ENCODE data around the gene CCDC93.

The CCDC93 gene

DNA sequence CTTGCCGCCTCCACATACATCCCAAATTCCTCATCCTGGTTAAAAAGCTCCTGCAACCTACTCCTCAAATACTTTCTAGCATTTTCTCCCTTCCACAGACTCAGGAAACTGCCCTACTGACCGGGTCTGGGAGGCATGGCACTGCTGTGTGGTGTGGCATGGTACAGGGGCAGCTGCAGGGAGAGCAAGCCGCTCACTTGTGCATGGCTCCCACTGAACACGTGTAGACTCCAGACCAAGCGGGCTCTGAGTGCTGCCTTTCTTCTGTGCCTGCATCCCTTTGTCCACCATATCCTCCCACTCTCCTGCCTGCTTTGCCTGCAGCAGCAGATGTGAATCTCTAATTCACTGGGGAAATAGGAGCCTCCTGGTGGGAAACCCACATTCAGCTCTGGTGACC is 72.2 kb downstream of the CCDC93 start:
- DNase-seq (ENCODE audit: low read depth): no peak
- TF ChIP-seq, protein P1, sequence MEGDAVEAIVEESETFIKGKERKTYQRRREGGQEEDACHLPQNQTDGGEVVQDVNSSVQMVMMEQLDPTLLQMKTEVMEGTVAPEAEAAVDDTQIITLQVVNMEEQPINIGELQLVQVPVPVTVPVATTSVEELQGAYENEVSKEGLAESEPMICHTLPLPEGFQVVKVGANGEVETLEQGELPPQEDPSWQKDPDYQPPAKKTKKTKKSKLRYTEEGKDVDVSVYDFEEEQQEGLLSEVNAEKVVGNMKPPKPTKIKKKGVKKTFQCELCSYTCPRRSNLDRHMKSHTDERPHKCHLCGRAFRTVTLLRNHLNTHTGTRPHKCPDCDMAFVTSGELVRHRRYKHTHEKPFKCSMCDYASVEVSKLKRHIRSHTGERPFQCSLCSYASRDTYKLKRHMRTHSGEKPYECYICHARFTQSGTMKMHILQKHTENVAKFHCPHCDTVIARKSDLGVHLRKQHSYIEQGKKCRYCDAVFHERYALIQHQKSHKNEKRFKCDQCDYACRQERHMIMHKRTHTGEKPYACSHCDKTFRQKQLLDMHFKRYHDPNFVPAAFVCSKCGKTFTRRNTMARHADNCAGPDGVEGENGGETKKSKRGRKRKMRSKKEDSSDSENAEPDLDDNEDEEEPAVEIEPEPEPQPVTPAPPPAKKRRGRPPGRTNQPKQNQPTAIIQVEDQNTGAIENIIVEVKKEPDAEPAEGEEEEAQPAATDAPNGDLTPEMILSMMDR (IDR thresholded peaks at IDR 0.05; ENCODE audit: insufficient read depth, low read depth, low read length, missing control alignments): no peak
- no peak overlapping the region for H3K4me3 ChIP-seq (ENCODE audit: low read depth, low read length)

DNA sequence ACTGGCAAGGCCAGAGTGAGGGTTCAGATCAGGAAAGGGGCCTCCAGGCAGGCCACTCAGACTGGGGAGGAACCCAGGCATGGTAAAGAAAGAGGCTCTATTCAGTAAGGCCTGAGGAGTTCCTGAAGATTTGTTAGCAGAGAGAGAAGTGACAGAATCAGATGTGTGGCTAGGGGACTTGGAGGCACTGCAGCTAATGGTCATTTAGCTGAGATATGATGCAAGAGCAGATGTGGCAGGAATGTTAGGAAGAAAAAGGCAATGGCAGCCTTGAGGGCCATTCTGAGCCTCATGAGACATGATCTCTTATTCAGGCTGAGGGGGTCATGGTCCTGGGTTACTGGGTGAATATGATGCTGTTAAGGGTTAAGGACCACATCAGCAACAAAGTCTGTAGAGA is 73.4 kb downstream of the CCDC93 start:
- TF ChIP-seq, protein P1 (IDR thresholded peaks at IDR 0.05; ENCODE audit: insufficient read depth, low read depth, low read length, missing control alignments): no peak
- no peak for DNase-seq (ENCODE audit: low read depth)
- no peak overlapping the region for H3K4me3 ChIP-seq (ENCODE audit: low read depth, low read length)

DNA sequence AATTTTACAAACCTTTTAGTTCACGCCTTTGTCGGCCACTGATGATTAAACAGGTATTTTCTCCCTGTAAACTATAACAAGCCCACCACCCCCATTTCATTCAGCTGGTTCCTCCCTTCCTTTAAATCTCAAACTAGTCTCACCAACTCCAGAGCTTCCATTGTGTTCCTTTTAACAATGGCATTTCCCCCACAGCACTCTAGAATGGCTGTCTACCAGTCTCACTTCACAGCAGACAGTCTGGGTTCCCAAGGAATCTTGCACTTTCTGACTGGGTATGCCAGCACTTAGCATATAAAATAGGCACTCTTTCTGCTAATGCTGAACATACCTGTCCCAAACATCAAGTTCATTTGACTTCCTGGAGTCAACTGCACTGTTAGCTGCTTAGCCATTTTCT is 75.3 kb downstream of the CCDC93 start:
- no peak overlapping the region for H3K4me3 ChIP-seq (ENCODE audit: low read depth, low read length)
- DNase-seq (ENCODE audit: low read depth): no peak

DNA sequence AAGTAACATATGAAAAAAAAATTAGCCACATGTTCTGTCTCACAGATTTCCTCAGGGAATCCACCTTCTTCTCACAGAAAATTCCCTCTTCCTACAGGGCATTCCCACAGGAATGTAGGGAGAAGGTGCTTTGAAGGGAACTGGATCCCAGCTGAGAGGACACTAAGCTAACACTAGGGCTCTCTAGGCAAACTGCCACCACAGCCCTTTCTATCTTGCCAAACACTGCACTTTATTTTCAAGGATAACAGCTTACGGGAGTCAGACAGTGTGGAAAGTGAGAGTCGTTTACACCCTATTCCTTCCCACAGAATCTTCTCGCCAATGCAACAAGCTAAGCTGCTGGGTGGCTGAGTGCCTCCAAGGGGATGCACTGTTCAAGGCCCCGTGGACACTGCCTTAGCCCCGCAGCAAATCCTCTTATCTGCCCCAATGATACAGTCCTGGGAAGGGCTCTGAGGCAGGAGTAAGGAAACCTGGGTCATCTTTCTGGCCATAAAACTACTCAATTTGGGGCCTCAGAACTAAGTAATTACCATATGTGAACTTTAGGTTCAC is 76.9 kb downstream of the CCDC93 start:
- no peak for DNase-seq (ENCODE audit: low read depth)
- H3K4me3 ChIP-seq (ENCODE audit: low read depth, low read length): no peak overlapping the region
- TF ChIP-seq, protein P1 (IDR thresholded peaks at IDR 0.05; ENCODE audit: insufficient read depth, low read depth, low read length, missing control alignments): no peak

More for the DNA sequence above, 75.3 kb downstream of the CCDC93 start:
- TF ChIP-seq, protein P1 (IDR thresholded peaks at IDR 0.05; ENCODE audit: insufficient read depth, low read depth, low read length, missing control alignments): no peak

DNA sequence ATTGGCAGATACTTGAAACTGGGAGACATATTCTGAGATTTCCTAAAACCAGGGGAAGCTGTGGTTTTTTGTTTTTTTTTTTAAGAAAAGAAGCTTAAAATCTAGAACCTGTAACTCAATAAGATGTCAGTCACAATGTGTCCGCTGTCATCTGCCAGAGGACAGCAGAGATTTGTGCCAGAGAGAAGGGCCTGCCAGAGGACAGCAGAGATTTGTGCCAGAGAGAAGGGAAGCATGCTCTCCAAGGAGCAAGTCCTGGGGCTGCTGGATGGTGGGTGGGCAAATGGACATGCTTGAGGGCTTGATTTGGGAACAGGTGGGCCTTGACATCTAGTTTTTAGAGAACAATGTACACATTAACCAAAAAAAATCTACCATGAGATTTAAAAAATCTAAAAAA is 77.9 kb downstream of the CCDC93 start:
- TF ChIP-seq, protein P1 (IDR thresholded peaks at IDR 0.05; ENCODE audit: insufficient read depth, low read depth, low read length, missing control alignments): no peak
- H3K4me3 ChIP-seq (ENCODE audit: low read depth, low read length): no peak overlapping the region
- DNase-seq (ENCODE audit: low read depth): no peak

DNA sequence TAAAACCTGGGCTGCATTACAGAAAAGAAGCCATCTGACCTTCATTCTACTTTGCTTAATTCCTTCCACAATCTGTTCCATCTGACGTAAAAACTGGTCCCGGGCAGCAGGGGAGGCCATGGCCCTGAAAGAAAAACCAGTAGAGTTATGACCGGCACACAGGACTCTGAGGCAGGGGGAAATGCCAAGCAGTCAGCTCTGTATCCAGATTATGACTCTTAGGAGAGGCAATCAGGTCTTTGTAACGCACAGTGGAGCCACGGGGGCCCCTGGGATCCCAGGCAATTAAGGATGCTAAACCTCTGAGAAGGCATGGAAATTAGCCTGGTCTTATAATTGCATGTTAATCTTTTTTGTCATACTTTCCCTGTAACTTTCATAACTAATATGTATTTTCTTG is 78.4 kb downstream of the CCDC93 start:
- TF ChIP-seq, protein P1 (IDR thresholded peaks at IDR 0.05; ENCODE audit: insufficient read depth, low read depth, low read length, missing control alignments): no peak
- no peak overlapping the region for H3K4me3 ChIP-seq (ENCODE audit: low read depth, low read length)
- DNase-seq (ENCODE audit: low read depth): no peak

DNA sequence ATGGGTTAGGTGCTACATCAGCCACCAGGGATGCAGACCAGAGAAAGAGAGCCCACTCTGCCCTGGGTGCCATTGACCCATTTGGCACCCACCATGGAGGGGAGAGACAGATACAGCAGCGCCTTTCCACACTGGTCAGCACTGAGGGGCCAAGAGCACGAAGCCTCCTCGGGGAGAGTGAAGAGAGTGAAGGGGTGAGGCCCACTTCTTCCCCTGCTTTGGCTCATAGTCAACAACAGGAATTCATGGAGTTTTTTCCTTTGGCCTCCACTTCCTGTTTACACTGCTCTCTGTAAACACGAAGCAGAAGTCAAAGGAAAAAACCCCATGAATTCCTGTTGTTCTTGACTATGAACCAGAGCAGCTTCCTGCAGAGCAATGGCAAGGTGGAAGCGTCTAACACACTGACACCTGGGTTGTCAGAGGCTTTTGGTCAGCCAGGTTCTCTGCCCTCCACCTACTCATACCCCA is 80.0 kb downstream of the CCDC93 start:
- H3K4me3 ChIP-seq (ENCODE audit: low read depth, low read length): no peak overlapping the region
- TF ChIP-seq, protein P1 (IDR thresholded peaks at IDR 0.05; ENCODE audit: insufficient read depth, low read depth, low read length, missing control alignments): no peak
- DNase-seq (ENCODE audit: low read depth): no peak
